SJSA1 (cell line): ENCODE results near the gene APOLD1. TPM values are rescaled to one million over a fixed set of nuclear protein-coding genes. Genes with fewer than 3 reads are reported as not detected.

Experiments
- DNase-seq, 2 experiments: peaks; one replicate each; pipeline ENCODE4 v3.0.0-alpha.2; 2015 to 2020; ENCODE audit warnings: low spot score in 2 of 2, low read depth in 1 of 2
- H3K27ac ChIP-seq: fragments of 250-450 bp; sonication (Bioruptor Pico); 2 replicates; pipeline ENCODE4 v1.5.1; 2020; ENCODE audit warnings: mild to moderate bottlenecking, moderate library complexity
- H3K27me3 ChIP-seq: fragments of 250-450 bp; sonication (Bioruptor Pico); replicated peaks from 2 replicates; pipeline ENCODE4 v1.5.1; 2020; ENCODE audit warnings: mild to moderate bottlenecking, moderate library complexity
- H3K36me3 ChIP-seq: fragments of 250-450 bp; sonication (Bioruptor Pico); 2 replicates; pipeline ENCODE4 v1.5.1; 2020; ENCODE audit warnings: mild to moderate bottlenecking
- H3K4me1 ChIP-seq: fragments of 250-450 bp; sonication (Bioruptor Pico); replicated peaks from 2 replicates; pipeline ENCODE4 v1.6.1; 2021; ENCODE audit warnings: mild to moderate bottlenecking
- H3K4me3 ChIP-seq: fragments of 250-450 bp; sonication (Bioruptor Pico); 2 replicates; pipeline ENCODE4 v1.5.1; 2020; ENCODE audit warnings: mild to moderate bottlenecking
- H3K9me3 ChIP-seq: fragments of 250-450 bp; sonication (Bioruptor Pico); replicated peaks from 2 replicates; pipeline ENCODE4 v1.5.1; 2020; ENCODE audit warnings: mild to moderate bottlenecking
- total RNA-seq: library from RNA; depleted of rRNA; stranded (reverse); fragments of >200 nt; shearing (Covaris generic); gene quantifications from 2 replicates; pipeline ENCODE4 v1.2.3, GENCODE V29; 2014

The APOLD1 gene
- total RNA-seq, 1 experiment from 2014 or later, result 10.6 TPM

DNA sequence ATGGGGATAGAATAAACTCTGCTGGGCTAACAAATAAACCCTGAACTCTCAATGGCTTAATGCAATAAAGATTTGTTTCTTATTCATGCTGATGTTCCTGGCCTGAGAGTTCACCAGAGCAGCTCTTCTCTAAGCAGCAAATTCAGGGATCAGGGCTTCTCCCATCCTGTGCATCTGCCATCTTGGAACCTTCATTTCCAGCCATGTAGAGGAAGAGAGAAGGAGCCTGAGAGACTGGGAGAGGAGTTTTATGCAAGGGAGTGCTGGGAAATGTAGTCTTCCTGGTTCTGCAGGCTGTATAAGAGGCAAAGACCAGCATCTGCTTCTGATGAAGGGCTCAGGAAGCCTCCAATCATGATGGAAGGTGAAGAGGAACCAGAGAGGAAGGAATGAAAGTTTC, 20.6 kb upstream of the APOLD1 start:
- DNase-seq, result no peak
- no peaks in the 10 kb centered on the region for H3K27me3 ChIP-seq
- H3K9me3 ChIP-seq, result no peaks in the 10 kb centered on the region
- H3K4me1 ChIP-seq, result peaks cover under 1% of the 10 kb centered on the region
- no peak overlapping the region for H3K4me3 ChIP-seq
- H3K27ac ChIP-seq, result no peak overlapping the region
- H3K36me3 ChIP-seq, result no peaks in the 10 kb centered on the region

DNA sequence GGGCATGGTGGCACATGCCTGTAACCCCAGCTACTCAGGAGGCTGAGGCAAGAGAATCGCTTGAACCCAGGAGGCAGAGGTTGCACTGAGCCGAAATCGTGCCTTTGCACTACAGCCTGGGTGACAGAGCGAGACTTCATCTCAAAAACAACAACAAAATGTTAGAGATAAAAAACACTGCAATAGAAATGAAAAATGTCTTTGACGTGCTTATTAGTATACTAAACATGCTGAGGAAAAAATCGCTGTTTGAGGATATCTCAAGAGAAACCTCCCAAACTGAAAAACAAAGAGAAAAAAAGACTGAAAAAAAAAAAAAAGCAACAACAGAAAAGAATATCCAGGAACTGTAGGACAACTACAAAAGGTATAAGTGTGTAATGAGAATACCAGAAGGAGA, 15.2 kb upstream of the APOLD1 start:
- Histone ChIP-seq H3K27me3 (no peaks in the 10 kb centered on the region), H3K4me1 (no peaks in the 10 kb centered on the region)

DNA sequence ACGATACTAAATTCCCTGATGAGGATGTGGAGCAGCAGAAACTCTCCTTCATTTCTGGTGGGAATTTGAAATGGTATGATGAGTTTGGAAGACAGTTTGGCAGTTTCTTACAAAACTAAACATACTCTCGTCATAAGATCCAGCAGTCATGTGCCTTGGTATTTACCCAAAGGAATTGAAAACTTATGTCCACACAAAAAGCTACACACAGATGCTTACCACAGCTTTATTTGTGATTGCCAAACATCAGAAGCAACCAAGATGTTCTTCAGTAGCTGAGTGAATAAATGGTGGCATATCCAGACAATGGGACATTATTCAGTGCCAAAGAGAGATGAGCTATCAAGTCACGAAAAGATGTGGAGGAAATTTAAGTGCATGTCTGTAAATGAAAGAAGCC, 10.7 kb upstream of the APOLD1 start:
- no peak overlapping the region for H3K4me3 ChIP-seq
- no peaks in the 10 kb centered on the region for H3K27me3 ChIP-seq
- H3K27ac ChIP-seq, result no peak overlapping the region
- DNase-seq, result no peak
- H3K9me3 ChIP-seq, result no peaks in the 10 kb centered on the region
- H3K36me3 ChIP-seq, result no peaks in the 10 kb centered on the region
- peaks cover 13% of the 10 kb centered on the region for H3K4me1 ChIP-seq

More for the DNA sequence above, 15.2 kb upstream of the APOLD1 start:
- no peak overlapping the region for H3K4me3 ChIP-seq
- no peaks in the 10 kb centered on the region for H3K9me3 ChIP-seq
- DNase-seq, result no peak
- H3K36me3 ChIP-seq, result no peaks in the 10 kb centered on the region
- H3K27ac ChIP-seq, result no peak overlapping the region

DNA sequence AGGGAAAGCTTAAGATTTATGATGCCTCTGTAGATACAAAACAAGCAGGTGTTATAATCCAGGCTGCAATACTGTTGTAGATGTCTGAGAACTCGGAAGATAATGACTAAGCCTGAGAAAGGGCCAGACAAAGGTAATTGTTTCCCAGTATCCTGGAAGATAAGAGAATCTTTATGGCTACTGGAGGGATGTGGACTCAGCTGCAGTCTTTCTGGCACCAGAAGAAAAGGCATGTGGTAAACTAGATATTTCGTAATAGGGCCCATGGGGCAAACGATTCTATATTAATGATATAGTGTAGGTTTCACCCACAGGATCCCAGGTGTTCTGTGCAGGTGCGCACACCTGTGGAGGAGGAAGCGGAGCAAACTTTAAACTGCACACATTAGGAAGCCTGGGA, 9.2 kb upstream of the APOLD1 start:
- Histone ChIP-seq H3K27ac (no peak overlapping the region), H3K4me3 (no peak overlapping the region), H3K36me3 (no peaks in the 10 kb centered on the region), H3K9me3 (no peaks in the 10 kb centered on the region), H3K4me1 (peaks cover 15% of the 10 kb centered on the region), H3K27me3 (no peaks in the 10 kb centered on the region)
- DNase-seq, result no peak

DNA sequence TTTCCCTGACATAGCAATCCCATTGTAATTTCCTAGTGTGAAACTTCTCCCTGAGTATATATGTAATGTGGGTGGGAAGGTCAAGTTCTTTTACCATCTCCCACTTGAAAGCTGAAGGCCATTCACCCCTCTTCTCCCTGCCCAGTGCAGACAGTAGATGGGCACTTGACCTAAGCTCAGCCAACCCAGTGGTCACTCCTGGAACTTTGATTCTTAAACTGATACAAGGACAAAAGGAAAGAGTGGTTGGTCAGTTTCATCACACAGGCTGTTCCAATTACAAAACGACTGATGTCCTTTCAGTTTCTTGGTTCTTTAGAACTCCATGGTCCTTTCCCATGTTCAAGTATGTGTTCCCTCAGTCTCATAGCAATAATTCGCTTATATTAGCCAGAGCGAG, 8.4 kb upstream of the APOLD1 start:
- H3K9me3 ChIP-seq, result no peaks in the 10 kb centered on the region
- no peak for DNase-seq
- H3K27ac ChIP-seq, result no peak overlapping the region
- peaks cover 15% of the 10 kb centered on the region for H3K4me1 ChIP-seq
- H3K27me3 ChIP-seq, result no peaks in the 10 kb centered on the region
- H3K4me3 ChIP-seq, result no peak overlapping the region
- H3K36me3 ChIP-seq, result no peaks in the 10 kb centered on the region

DNA sequence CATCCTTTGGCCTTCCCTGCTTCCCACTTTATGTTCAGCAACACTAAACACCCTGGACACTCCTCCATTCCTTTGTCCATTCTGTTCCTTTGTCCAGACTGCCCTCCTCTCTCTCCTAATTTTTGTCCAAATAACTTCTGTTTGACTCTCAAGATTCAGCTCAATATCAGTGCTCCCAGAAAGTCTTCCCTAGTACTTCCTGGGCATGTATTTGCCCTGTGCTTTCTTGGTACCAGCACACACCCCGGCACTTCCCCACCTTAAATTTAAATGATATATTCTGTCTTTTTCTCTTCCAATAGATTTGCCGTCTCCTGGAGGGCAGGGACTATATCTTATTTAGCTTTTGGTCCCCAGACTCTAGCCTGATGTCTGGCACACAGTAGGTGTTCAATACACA, 6.5 kb upstream of the APOLD1 start:
- H3K36me3 ChIP-seq, result no peaks in the 10 kb centered on the region
- no peak for DNase-seq
- no peaks in the 10 kb centered on the region for H3K9me3 ChIP-seq
- H3K27me3 ChIP-seq, result no peaks in the 10 kb centered on the region
- no peak overlapping the region for H3K27ac ChIP-seq
- H3K4me3 ChIP-seq, result no peak overlapping the region
- peaks cover 15% of the 10 kb centered on the region for H3K4me1 ChIP-seq

DNA sequence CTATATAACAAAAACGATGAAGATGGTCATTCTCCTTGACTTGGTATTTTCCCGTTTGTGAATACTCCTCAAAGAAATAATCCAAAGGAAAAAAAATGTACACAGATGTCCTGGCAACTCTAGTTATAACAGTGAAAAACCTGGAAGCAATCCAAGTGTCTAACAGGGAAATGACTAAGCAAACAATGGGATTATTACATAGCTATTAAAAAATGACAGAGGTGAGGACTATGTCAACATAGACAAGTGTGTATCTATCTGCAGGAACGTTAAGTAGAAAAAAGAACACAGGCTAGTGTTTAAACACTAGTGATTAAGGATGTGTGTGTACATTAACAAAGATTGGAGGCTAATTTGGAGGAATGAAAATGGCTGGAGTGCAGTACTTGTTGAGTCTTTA, 5.9 kb upstream of the APOLD1 start:
- peak in 1 of 2 experiments; percentile 62 for DNase-seq
- Histone ChIP-seq H3K4me3 (no peak overlapping the region), H3K4me1 (peaks cover 15% of the 10 kb centered on the region), H3K9me3 (no peaks in the 10 kb centered on the region), H3K27me3 (no peaks in the 10 kb centered on the region), H3K36me3 (no peaks in the 10 kb centered on the region), H3K27ac (no peak overlapping the region)

DNA sequence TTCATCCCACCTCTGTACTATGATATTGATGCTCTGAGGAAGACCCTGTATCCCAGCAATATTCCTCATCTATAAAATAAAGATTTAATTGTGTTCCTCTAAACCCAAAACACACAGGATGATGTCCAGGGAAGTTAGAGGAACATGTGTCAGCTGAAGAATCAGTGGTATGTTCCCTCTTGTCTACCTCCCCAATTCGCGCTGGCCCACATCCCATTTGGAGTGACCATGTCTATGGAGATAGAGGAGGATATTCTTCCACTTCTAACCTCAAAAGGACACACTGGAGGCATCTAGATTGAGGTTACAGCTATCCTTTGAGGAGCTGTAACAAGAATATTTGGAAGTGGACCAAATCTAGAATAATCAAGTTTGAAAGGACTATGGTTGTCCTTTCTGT, 1.3 kb upstream of the APOLD1 start:
- Histone ChIP-seq H3K9me3 (no peaks in the 10 kb centered on the region), H3K4me3 (no peak overlapping the region), H3K27me3 (no peaks in the 10 kb centered on the region), H3K27ac (no peak overlapping the region), H3K36me3 (no peaks in the 10 kb centered on the region), H3K4me1 (peaks cover 23% of the 10 kb centered on the region)
- no peak for DNase-seq

DNA sequence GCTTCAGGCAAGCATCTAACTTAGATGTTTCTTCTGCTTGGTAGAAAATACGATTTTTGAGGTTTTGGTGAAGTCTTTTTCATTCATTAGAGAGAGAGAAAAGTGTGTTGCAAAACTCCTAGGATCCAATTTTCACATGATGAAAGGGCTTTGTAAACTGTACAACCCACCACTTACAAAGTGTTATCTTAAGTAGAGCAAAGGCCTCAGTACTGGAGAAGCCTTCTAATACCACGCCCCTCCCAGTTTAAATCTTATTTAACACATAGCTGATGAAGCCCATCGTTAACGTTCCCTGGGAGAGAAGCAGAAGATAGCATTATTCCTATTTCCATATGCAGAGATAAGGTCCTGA, 869 bp downstream of the APOLD1 start:
- H3K27me3 ChIP-seq, result no peaks in the 10 kb centered on the region
- peaks cover 15% of the 10 kb centered on the region for H3K4me1 ChIP-seq
- H3K4me3 ChIP-seq, result peak overlapping the region; percentile 40
- H3K27ac ChIP-seq, result 0 out of 2 replicates have a peak overlapping the region, but pooled peaks have one; percentile 0
- DNase-seq, result no peak
- H3K36me3 ChIP-seq, result no peaks in the 10 kb centered on the region
- no peaks in the 10 kb centered on the region for H3K9me3 ChIP-seq

DNA sequence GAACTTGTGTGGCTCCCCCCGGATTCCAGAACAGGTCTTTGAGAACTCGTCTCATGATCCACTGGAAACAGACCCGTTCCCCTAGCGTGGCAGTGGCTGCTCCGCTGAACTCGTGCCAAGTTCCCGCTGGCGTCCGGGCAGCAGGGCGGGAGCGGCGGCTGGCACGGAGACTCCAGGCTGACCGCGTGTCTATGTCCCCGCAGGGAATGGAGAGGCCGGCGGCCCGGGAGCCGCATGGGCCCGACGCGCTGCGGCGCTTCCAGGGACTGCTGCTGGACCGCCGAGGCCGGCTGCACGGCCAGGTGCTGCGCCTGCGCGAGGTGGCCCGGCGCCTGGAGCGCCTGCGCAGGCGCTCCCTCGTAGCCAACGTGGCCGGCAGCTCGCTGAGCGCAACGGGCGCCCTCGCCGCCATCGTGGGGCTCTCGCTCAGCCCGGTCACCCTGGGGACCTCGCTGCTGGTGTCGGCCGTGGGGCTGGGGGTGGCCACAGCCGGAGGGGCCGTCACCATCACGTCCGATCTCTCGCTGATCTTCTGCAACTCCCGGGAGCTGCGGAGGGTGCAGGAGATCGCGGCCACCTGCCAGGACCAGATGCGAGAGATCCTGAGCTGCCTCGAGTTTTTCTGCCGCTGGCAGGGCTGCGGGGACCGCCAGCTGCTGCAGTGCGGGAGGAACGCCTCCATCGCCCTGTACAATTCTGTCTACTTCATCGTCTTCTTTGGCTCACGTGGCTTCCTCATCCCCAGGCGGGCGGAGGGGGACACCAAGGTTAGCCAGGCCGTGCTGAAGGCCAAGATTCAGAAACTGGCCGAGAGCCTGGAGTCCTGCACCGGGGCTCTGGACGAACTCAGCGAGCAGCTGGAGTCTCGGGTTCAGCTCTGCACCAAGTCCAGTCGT, 1.5 kb downstream of the APOLD1 start:
- Histone ChIP-seq H3K27ac (0 out of 2 replicates have a peak overlapping the region, but pooled peaks have one; percentile 0), H3K4me3 (peak overlapping the region; percentile 40)
- peak; percentile 78 to 82 for DNase-seq

DNA sequence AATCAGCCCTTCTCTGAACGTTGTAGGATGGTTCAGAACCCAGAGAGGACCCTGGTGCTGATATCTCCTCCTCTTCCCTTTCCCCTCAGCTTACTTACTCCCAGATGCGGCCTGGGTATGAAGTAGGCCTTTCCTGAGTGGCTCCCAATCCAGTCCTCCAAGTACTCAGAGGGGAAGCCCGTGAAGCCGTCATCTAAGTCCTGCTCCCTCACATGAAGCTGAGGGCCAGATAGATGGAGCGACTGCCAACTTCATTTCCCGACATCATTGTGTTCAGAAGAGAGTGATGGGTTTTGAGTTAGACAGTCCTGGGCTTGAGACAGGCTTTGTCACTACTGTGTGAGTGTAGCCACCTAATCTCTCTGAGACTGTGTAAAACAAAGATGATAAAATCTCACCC, 2.7 kb downstream of the APOLD1 start:
- H3K36me3 ChIP-seq, result no peaks in the 10 kb centered on the region
- H3K4me3 ChIP-seq, result no peak overlapping the region
- H3K27me3 ChIP-seq, result no peaks in the 10 kb centered on the region
- no peak overlapping the region for H3K27ac ChIP-seq
- DNase-seq, result no peak
- no peaks in the 10 kb centered on the region for H3K9me3 ChIP-seq
- peaks cover 19% of the 10 kb centered on the region for H3K4me1 ChIP-seq

More for the DNA sequence above, 1.5 kb downstream of the APOLD1 start:
- H3K27me3 ChIP-seq, result no peaks in the 10 kb centered on the region
- peaks cover 19% of the 10 kb centered on the region for H3K4me1 ChIP-seq
- H3K36me3 ChIP-seq, result no peaks in the 10 kb centered on the region
- no peaks in the 10 kb centered on the region for H3K9me3 ChIP-seq

DNA sequence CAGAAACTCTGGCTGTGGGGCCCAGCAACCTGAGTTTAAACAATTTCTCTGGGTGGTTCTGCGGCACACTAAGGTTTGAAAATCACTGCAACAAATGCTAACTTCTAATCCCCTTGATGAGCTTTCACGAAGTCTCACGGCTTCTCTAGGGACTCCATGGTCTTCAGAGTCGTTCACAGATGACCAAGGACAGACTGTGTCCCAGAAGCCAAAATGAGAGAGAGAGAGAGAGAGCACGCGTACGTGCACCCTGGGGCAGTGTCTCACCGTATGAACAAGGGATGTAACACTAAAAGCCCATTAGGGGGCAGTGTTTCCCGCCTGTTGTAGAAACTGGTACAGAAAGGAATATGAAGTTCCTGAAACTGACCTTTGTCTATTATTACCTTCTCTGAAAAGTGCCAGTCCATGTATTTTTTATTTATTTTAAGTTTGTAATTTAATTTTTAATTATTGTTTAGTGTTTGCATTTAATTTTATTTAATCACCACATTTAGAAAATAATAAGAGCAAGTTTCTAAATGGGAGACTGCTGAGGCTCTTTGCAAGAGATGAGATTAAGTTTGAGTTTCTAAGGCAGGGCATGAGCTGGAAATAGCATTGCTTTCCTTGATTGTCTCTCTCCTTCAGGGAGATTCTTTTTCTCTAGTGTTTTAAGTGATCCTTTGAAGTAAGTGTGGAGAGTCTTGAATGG, 3.4 kb downstream of the APOLD1 start:
- peak; percentile 51 to 69 for DNase-seq
- no peak overlapping the region for H3K4me3 ChIP-seq
- H3K36me3 ChIP-seq, result no peaks in the 10 kb centered on the region
- H3K4me1 ChIP-seq, result peaks cover 19% of the 10 kb centered on the region
- H3K27me3 ChIP-seq, result no peaks in the 10 kb centered on the region
- H3K9me3 ChIP-seq, result no peaks in the 10 kb centered on the region
- H3K27ac ChIP-seq, result no peak overlapping the region

DNA sequence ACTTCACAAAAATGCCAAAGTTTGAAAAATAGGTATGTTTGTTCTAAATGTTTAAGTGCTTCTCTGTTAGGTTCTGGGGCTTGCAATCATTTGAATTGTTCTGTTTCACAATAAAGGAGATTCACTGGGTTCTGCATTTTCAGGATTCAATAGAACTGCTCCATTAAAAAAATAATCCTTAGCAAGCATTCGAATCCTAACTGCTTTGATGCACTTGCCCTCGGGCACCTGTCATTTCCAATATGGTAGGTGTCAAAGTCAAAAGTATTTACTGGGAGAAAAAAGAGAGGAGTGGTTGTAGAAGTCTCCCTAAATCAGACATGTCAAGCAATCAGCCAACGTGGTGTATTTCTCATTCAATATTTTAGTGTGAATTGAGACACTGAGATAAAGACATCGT, 5.5 kb downstream of the APOLD1 start:
- H3K4me3 ChIP-seq, result no peak overlapping the region
- H3K4me1 ChIP-seq, result peaks cover 19% of the 10 kb centered on the region
- no peaks in the 10 kb centered on the region for H3K9me3 ChIP-seq
- no peak for DNase-seq
- no peak overlapping the region for H3K27ac ChIP-seq
- H3K36me3 ChIP-seq, result no peaks in the 10 kb centered on the region
- no peaks in the 10 kb centered on the region for H3K27me3 ChIP-seq

DNA sequence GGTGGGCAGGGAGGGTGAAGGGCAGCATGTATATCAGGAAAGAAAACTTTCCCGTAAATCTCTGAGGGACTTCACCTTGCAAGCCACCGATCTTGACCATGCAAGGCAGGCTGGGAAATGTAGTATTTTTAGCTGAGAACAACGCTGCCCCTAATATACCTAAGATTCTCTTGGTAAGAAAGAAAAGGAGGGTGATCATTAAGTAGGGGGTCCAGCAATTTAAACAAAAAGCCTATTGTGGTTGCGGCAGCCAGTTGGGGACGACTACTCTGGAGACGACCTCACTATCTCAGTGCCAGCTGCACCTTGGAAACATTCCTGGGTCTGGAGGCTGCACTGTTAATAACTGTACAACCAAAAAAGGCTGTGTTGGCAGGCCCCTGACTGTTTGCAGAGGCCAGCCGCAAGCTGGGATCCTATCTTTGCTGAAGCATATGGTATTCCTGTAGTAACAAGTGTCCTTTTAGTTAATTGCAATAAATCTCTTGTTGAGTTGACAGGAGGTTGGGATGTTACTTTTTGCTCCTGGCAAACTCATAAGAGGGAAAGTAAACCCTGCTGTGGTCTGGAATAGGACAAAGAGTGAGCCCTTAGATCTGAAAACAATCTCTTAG, 6.4 kb downstream of the APOLD1 start:
- Histone ChIP-seq H3K27ac (no peak overlapping the region), H3K36me3 (no peaks in the 10 kb centered on the region), H3K4me3 (no peak overlapping the region), H3K4me1 (peaks cover 12% of the 10 kb centered on the region), H3K27me3 (no peaks in the 10 kb centered on the region), H3K9me3 (no peaks in the 10 kb centered on the region)
- DNase-seq, result no peak
